GM12872 (cell line): Measurements from ENCODE around the gene CIAO3.
A peak's percentile ranks its signal among the peaks of the same experiment; 100 is the strongest.

Source experiments
- TF ChIP-seq, protein P1 (sequence below): IDR thresholded peaks from 3 replicates; pipeline ENCODE4 v1.5.1; 2011; ENCODE audit warnings: low read depth, mild to moderate bottlenecking, low read length, moderate library complexity; ENCODE audit not compliant: insufficient read depth

CIAO3 gene

GRCh38 chr16:734981-735881 is 5.6 kb downstream of the CIAO3 start:
- TF ChIP-seq, protein P1, sequence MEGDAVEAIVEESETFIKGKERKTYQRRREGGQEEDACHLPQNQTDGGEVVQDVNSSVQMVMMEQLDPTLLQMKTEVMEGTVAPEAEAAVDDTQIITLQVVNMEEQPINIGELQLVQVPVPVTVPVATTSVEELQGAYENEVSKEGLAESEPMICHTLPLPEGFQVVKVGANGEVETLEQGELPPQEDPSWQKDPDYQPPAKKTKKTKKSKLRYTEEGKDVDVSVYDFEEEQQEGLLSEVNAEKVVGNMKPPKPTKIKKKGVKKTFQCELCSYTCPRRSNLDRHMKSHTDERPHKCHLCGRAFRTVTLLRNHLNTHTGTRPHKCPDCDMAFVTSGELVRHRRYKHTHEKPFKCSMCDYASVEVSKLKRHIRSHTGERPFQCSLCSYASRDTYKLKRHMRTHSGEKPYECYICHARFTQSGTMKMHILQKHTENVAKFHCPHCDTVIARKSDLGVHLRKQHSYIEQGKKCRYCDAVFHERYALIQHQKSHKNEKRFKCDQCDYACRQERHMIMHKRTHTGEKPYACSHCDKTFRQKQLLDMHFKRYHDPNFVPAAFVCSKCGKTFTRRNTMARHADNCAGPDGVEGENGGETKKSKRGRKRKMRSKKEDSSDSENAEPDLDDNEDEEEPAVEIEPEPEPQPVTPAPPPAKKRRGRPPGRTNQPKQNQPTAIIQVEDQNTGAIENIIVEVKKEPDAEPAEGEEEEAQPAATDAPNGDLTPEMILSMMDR: no peak

DNA sequence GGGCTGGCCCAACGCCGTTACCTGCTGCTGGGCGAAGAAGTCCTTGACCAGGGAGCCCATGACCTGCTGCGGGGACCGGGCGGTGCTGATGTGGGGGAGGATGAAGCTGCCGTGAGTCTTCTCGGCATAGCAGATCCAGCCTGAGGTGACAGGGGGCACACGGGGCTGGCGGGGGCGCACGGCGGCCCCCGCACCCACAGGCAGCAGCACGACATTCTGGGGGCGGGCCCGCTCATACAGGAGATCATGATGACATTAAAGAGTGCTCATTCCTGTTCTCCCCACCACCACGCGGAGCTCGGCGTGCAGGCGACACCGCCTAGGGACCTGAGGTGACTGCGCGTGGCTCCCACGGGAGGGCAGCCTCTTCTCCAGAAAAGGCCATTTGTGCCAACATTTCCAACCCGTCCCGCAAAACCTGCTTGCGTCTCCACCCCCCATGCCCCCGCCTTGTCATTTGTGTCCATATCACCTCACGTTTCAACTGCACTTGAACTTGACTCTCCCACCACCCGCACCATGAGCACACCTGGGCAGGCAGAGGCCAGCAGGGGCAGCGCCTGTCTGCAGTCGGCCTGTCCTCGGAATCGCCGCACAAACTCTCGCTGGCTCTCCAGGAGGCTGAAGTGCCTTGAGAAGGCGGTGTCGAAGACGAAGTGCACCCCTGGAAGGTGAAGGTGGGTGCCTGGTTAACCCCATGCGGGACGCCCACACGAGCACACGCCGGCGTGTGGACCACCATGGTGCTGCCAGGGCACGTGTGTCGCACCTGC is 6.4 kb downstream of the CIAO3 start:
- TF ChIP-seq, protein P1: no peak

DNA sequence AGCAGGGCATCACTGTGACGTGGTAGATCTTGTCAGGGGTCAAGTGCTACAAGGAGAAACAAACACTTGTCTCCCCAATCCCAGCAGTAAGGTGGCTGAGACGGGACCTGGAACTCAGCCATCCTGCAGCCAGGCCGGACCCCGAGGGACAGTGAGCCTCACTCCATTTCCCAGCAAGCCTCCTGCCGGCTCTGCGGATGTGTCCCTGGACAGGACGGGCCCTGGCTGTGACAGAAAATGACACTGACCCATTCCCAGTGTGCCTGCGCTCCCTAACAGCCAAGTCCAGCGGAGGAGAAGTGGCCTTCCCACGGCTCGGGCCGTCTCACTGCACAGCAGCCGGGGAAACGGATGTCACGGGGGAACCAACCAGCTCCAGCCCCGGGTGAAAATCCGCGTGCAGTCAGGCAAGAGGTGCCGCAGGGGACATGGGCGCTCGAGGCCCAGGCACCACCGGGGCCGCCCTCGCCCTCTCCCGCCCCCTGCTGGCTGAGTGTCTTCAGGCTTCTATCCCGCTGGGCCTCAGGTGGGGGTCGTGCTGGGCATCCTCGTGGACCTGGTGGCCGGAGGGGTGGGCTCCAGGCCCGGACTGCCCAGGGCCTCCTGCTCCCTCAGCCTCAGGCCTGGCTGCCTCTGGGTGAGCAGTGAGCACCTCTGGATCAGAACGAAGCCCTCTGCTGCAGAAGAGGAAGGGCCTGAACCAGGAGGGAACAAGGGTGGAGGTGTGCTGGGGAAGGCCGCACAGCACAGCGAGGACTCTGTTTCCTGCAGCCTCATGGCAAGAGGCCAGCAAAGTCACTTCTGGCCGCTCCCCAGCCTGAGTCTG is 7.2 kb downstream of the CIAO3 start:
- TF ChIP-seq, protein P1: peak; percentile 20; the same call in 1 of the 3 replicates

GRCh38 chr16:732936-733335 is 7.9 kb downstream of the CIAO3 start:
- TF ChIP-seq, protein P1: no peak

DNA sequence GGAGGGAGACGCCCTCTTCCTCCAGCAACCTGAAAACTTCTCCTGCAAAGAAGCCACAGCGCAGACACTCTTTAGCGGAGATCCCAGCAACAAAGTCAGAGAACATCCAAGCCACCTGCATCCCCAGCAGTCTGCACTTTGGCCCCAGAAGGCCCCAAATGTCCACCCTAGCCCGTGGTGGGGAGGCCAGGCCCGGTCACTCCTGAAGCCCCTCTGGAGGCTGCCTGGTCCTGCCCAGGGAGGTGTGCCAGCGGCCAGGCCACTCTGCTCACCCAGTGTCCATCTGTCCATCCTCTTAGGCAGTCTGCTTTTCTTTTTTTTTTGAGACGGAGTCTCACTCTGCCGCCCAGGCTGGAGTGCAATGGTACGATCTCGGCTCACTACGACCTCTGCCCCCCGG is 8.5 kb downstream of the CIAO3 start:
- TF ChIP-seq, protein P1: no peak

DNA sequence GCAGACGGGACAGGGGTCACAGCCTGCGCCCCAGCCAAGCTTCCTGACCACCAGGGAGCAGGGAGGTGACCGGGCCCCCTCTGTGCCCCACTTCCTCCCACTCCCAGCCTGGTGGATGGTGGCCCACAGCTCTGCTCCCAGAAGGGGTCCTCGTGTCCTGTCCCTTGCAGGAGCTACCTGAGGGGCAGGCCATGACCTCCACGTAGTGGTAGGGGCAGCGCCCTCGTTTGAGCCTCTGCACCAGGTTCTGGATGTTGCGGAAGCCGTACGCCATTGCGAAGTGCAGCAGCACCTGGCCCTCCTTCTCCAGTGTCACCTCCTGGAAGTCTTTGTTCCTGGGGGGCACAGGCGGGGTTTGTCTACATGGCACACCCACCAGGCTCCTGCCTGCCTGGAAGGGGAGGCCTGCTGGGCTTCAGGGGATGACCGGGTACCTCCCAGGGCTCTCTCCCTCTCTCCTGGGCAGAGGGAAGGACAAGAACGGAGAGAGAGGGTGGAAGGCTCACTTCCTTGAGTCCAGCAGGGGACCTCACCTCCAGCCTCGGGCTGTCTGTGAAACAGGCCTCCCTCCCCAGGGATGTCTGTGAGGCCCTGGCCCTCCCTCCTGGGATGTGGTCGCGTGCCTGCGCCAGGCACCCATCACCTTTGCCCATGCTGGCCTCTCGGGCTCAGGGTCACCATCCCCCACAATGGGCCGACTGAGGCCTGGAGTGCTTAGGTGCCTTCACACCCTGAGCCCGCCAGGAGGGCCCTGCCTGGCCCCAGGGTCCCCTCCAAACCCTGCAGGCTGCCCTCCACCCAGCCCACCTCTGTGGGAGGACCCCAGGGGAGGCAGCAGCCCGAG is 9.9 kb downstream of the CIAO3 start:
- TF ChIP-seq, protein P1: no peak
